ENCODE results near the gene TNIP1.

Gene TNIP1

DNA sequence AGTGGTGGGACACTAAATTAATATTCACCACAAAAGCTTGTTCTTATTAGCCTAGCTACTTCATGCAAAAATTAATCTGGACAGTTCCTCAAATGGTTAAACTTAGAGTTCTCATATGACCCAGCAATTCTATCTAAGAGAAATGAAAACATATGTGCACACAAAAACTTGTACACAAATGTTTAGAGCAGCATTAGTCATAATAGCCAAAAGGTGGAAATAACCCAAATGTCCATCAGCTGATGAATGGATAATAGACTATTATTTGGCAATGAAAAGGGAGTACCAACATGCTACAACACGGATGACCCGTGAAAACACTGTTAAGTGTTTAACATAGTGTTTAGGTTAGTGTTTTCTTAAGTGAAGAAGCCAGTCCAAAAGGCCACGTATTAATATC is 32.8 kb upstream of the TNIP1 start:
- DNase-seq (ENCODE audit: insufficient read length, low spot score) (no peak), FAIRE-seq (no peak)
- no peak for TF ChIP-seq POLR2A (IDR thresholded peaks at IDR 0.05; ENCODE audit: low read depth, low read length)

DNA sequence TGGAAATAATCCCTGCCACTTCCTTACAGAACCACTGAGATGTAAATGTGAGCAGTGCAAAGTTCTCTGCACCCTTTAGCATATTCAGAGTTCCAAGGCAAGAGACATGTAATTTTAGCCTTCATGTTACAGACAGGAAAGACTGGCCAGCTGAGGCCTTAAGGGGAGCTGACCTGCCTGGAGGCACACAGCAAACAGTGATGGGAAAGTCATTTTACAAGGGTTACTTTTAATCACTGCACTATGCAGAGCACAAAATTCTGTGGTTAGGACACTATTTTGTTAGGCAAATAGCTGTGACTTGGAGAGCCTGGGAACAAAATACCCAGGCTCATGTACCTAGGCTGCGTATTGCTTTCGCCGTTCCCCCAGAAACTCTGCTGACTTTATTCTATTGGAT is 30.2 kb upstream of the TNIP1 start:
- no peak for TF ChIP-seq POLR2A (IDR thresholded peaks at IDR 0.05; ENCODE audit: low read depth, low read length)
- no peak for FAIRE-seq
- no peak for DNase-seq (ENCODE audit: insufficient read length, low spot score)

DNA sequence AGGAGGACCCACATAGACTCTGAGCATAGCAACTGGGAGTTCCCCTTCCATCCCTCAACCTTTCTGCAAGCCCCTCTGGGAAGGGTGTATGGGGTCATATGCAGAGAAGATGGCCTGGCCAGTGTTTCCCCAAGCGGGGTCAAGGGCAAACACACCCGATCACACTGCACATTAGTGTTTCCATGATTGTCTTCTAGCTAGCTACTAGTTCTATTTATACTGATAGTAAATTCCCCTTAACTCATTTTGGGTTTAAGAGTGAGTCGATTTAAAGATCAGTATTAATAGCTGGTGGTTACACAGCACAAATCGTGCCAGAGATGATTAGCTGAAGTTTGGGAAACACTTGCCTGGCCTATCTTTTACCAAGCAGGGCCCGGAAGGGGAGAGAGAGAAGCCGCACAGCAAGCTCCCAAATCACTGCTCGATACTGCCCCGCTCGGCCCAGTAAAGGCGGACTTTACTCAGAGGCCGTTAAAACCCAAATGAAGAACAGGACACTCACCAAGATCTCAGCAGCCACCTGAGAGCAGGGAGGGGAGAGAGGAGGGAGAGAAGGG is 29.4 kb upstream of the TNIP1 start:
- DNase-seq (ENCODE audit: insufficient read length, low spot score) (no peak), FAIRE-seq (no peak)
- TF ChIP-seq POLR2A (IDR thresholded peaks at IDR 0.05; ENCODE audit: low read depth, low read length) = no peak

DNA sequence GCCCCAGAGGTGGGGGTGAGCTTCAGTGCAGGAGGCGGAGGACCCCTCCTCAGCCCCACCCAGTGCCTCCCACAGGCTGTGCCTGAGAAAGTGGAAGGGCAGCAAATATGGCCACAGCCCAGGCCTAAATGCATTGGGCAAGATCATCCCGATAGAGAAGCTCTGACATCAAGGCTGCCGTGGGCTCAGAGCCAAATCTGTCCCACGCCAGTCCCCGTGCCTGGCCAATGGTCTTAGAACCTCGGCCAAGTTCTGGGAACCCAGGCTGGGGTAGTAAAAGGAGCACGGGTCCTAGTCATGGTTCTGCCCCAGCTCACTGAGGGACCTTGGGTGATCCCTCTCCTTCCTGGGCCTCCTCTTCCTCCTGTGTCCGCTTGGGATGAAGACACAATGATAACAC is 27.7 kb upstream of the TNIP1 start:
- no peak for FAIRE-seq
- no peak for DNase-seq (ENCODE audit: insufficient read length, low spot score)
- TF ChIP-seq POLR2A (IDR thresholded peaks at IDR 0.05; ENCODE audit: low read depth, low read length) = no peak

DNA sequence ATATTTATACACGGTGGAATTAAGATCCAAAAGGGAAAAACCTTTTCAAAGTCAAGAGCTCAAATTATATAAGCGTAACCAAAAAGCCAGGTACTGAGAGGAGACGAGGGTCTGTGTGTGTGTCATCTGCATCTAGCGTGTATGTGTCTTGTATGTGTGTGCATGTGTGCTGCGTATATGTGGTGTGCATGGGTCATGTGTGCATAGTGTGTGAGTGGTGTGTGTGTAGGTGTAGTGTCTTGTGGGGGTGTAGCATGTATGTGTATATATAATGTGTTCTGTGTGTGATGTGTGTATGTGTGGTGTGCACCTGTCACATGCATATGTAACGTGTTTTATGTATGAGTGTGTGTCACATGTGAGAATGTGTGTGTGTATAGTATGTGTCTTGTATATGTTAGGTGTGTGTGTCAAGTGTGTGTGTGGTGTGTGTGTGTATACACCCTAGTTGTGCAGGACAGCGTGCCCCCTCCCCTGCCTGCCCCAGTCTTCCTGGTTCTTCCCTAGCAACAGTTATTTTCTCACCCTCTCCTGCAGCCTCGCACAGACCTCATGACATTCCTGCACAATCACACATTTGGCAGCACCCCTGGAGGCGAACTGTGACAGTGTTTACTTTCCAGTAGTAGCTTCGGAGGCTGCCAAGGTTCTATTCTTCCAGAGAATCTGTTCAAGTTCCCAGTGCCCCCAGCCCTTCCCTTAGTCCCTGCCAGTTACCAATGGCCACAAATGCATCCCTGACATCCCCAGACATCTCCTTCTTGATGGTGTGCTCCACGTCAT is 27.1 kb upstream of the TNIP1 start:
- FAIRE-seq (no peak), DNase-seq (ENCODE audit: insufficient read length, low spot score) (no peak)
- no peak for TF ChIP-seq POLR2A (IDR thresholded peaks at IDR 0.05; ENCODE audit: low read depth, low read length)

DNA sequence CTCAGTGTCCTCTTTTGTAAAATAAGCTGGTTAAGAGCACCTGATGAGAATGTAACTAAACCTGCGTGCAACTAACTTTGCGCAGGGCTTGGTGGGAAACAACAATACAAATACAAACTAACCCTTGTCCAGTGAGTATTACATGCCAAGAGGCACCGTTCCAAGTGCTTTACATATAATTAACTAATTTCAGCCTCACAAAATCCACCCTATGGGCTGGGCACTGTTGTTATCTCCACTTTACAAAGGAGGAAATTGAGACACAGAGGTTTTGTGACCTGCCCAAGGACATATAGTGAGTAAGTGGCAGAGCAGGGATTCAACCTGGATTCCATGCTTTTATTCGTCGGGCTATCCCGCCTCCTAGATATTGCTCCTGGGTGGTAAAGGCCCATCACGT is 26.2 kb upstream of the TNIP1 start:
- DNase-seq (ENCODE audit: insufficient read length, low spot score) (no peak), FAIRE-seq (no peak)
- no peak for TF ChIP-seq POLR2A (IDR thresholded peaks at IDR 0.05; ENCODE audit: low read depth, low read length)

DNA sequence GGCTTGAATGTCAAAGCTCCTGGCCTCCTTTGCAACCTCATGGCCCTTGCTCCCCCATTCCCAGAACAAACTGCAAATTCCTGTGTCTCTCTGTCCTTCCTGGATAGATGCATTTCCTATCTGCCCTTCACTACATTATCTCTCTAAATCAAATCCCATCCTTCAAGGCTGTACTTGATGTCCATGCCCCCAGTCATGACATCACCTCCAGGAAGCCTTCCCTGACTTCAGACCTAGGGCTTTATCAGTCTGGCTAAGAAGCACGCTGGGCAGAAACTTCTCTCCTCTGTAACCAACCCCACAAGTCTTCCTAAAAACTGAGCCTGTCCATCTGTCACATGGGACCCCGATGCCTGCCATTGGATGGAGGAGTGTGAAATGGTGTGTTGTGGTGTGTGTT is 25.7 kb upstream of the TNIP1 start:
- DNase-seq (ENCODE audit: insufficient read length, low spot score) (no peak), FAIRE-seq (no peak)
- TF ChIP-seq POLR2A (IDR thresholded peaks at IDR 0.05; ENCODE audit: low read depth, low read length) = no peak

DNA sequence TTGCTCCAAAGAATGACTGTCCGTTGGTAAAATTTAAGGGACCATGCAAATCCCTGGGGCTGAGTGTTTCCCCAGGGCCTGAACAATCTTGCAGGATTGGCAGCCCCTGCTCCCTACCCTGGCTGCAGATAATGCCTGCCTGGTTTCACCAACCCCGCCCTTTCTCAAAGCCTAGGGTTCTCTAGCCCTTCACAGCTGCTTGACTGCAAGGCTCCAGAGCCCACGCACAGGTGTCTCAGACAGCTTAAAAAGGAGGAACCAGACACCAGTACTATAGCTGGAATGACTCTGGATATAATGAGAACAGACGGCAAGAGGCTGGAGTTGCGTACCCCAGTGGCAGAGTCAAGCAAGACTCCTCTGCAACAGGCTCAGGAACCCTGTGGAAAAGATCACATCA is 25.2 kb upstream of the TNIP1 start:
- TF ChIP-seq POLR2A (IDR thresholded peaks at IDR 0.05; ENCODE audit: low read depth, low read length) = no peak
- DNase-seq (ENCODE audit: insufficient read length, low spot score) (no peak), FAIRE-seq (no peak)

DNA sequence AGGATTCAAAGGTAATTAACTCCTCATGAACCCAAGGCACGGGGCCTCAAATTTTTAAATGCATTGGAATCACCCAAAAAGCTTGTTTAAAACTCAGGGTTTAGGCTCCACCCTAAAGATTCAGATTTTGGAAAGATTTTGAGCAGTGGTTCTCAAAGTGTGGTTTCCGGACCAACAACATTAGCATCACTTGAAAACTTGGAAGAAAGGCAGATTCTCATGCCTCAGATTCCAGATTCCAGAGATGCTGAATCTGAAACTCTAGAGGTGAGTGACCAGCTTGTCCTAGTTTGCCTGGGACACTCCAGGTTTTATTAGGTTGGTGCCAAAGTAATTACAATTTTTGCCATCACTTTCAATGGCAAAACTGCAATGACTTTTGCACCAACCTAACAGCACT is 24.7 kb upstream of the TNIP1 start:
- no peak for TF ChIP-seq POLR2A (IDR thresholded peaks at IDR 0.05; ENCODE audit: low read depth, low read length)
- FAIRE-seq = no peak
- no peak for DNase-seq (ENCODE audit: insufficient read length, low spot score)

DNA sequence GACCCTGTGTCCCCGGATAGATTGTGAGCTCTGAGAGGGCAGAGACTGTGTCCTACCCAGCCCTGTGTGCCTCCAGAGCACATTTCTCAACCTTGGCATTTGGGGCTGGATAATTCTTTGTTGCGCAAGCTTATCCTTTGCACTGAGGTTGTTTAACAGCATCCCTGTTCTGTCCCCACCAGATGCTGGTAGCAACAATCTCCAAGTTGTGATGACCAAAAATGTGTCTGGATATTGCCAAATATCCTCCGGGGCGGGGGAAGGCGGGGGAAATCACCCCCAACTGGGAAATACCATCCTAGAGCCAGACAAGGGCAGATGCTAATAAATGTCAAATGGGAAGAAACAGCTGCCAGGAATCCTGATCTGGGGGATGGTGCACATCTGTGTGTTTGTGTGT is 24.0 kb upstream of the TNIP1 start:
- FAIRE-seq (no peak), DNase-seq (ENCODE audit: insufficient read length, low spot score) (no peak)
- no peak for TF ChIP-seq POLR2A (IDR thresholded peaks at IDR 0.05; ENCODE audit: low read depth, low read length)

DNA sequence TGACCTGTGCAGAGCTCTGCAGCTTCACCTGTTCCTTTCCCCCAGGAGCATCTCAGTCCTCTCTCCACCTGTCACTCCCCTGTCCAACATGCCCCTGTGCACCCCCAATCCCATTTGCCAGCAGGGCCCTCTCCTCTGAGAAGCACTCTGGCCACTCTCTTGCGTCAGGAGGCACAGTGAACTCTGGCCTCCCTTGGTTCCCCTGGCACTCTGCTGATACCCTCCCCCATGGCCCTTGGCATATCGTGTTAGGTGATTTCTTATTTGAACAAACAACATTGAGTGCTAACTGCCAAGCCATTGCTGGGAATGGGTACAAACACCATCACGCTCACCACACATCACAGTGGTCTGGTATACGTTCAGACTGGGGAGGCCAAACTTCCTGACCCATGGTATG is 20.9 kb upstream of the TNIP1 start:
- TF ChIP-seq POLR2A (IDR thresholded peaks at IDR 0.05; ENCODE audit: low read depth, low read length) = no peak
- FAIRE-seq (no peak), DNase-seq (ENCODE audit: insufficient read length, low spot score) (no peak)

DNA sequence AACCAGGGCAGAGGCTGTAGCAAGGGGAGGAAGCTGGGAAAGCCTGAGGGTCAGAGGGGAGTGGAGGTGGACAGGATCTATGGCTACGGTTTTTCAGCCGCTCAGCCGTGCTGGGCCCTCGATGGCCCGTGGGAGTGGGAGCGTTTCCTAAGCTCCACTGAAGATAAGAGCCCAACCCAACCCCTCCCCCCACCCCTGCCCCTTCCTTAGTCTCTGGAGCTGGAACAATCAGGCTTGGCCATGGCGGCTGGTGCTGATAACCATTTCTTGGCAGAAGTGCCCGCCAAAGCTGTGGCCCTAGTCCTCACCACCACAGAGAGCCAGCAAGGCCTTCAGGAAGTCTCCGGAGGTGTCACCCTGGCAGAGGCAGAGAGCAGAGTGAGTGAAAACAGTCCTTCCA is 20.3 kb upstream of the TNIP1 start:
- TF ChIP-seq POLR2A (IDR thresholded peaks at IDR 0.05; ENCODE audit: low read depth, low read length) = no peak
- FAIRE-seq = no peak
- DNase-seq (ENCODE audit: insufficient read length, low spot score) = no peak

DNA sequence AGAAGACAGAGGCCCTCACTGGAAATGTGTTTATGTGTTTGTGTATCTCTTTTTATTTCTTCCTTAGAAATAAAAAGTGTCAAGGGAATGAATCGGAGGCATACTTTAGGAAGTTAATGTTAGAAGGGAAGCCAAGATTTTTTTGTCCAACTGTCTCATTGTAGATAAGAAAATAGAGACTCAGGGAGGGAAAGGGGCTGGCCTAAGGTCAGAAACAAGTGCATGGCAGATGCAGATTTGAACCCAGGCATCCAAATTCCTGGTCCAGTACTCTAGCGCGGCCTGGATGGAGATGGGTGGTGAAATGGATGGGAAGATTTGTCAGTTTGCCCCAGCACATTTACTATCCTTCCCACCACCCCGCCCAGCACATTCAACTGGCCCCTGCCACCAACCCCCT is 19.8 kb upstream of the TNIP1 start:
- no peak for DNase-seq (ENCODE audit: insufficient read length, low spot score)
- no peak for TF ChIP-seq POLR2A (IDR thresholded peaks at IDR 0.05; ENCODE audit: low read depth, low read length)
- FAIRE-seq = no peak

DNA sequence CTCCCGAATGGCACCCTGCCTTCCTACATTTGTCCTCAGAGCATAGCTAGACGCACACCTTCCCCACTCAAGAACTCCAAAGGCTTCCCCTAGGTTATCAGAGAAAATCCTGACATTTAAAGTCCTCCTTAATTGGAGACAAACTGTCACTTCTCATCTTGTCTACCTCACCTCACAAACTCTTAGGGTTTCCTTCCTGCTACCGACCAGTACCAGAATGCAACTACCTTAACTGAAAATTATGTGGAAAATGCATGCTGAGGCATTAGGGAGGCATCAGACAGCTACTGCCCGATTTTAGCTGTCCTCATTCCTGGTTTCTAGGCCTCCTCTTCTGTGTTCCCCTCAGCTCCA is 17.9 kb upstream of the TNIP1 start:
- TF ChIP-seq POLR2A (IDR thresholded peaks at IDR 0.05; ENCODE audit: low read depth, low read length) = no peak
- no peak for DNase-seq (ENCODE audit: insufficient read length, low spot score)
- FAIRE-seq = no peak

All from H54 (cell line).